SK-N-SH treated with all-trans-retinoic acid at 6 μM for 48 hours (cell line): ENCODE results near the gene HMOX1.

ENCODE experiments used
- ATAC-seq: fragments of 200-7000 bp; cut with Tn5 transposase; 3 replicates; pipeline ENCODE4 v1.9.1; 2020; ENCODE audit warnings: mild to moderate bottlenecking, moderate library complexity
- ARNTL ChIP-seq: fragments of 450-650 bp; formaldehyde crosslinking; IDR thresholded peaks from 2 replicates; pipeline ENCODE4 v1.5.0; 2020; ENCODE audit warnings: low read depth, mild to moderate bottlenecking, moderate library complexity, borderline replicate concordance
- BACH2 ChIP-seq: fragments of 250-450 bp; sonication (Bioruptor Pico); IDR thresholded peaks from 2 replicates; pipeline ENCODE4 v1.9.0; 2021; ENCODE audit warnings: mild to moderate bottlenecking, borderline replicate concordance
- CSDC2 ChIP-seq: fragments of 250-450 bp; sonication (Bioruptor Pico); IDR thresholded peaks from 2 replicates; pipeline ENCODE4 v1.5.0; 2020; ENCODE audit warnings: mild to moderate bottlenecking, moderate library complexity
- ESRRG ChIP-seq: fragments of 250-450 bp; sonication (Bioruptor Pico); IDR thresholded peaks from 2 replicates; pipeline ENCODE4 v1.6.1; 2021; ENCODE audit warnings: mild to moderate bottlenecking
- GLIS3 ChIP-seq: fragments of 250-450 bp; sonication (Bioruptor Pico); IDR thresholded peaks from 2 replicates; pipeline ENCODE4 v1.5.0; 2020; ENCODE audit warnings: mild to moderate bottlenecking, moderate library complexity
- ISL1 ChIP-seq: fragments of 250-450 bp; sonication (Bioruptor Pico); IDR thresholded peaks from 2 replicates; pipeline ENCODE4 v2.1.2; 2022; ENCODE audit warnings: mild to moderate bottlenecking, moderate library complexity
- OSR1 ChIP-seq: fragments of 250-450 bp; sonication (Bioruptor Pico); IDR thresholded peaks from 2 replicates; pipeline ENCODE4 v1.8.0; 2022; ENCODE audit warnings: moderate library complexity, mild to moderate bottlenecking, inconsistent platforms
- RARB ChIP-seq: fragments of 250-450 bp; sonication (Bioruptor Pico); IDR thresholded peaks from 2 replicates; pipeline ENCODE4 v1.8.0; 2021; ENCODE audit warnings: mild to moderate bottlenecking, moderate library complexity
- SNAI2 ChIP-seq: fragments of 250-450 bp; sonication (Bioruptor Pico); IDR thresholded peaks from 2 replicates; pipeline ENCODE4 v1.5.0; 2020; ENCODE audit warnings: mild to moderate bottlenecking, moderate library complexity
- TCF4 ChIP-seq: fragments of 250-450 bp; sonication (Bioruptor Pico); IDR thresholded peaks from 2 replicates; pipeline ENCODE4 v1.8.0; 2021; ENCODE audit warnings: mild to moderate bottlenecking, moderate library complexity, borderline replicate concordance
- TOX ChIP-seq: fragments of 250-450 bp; sonication (Bioruptor Pico); IDR thresholded peaks from 2 replicates; pipeline ENCODE4 v1.8.0; 2021; ENCODE audit warnings: mild to moderate bottlenecking, moderate library complexity, borderline replicate concordance
- ZC3H10 ChIP-seq: fragments of 250-450 bp; sonication (Bioruptor Pico); IDR thresholded peaks from 2 replicates; pipeline ENCODE4 v1.5.1; 2021; ENCODE audit warnings: mild to moderate bottlenecking, moderate library complexity
- ZFP3 ChIP-seq: fragments of 250-450 bp; sonication (Bioruptor Pico); IDR thresholded peaks from 2 replicates; pipeline ENCODE4 v1.5.0; 2020; ENCODE audit warnings: mild to moderate bottlenecking, moderate library complexity
- ZFP30 ChIP-seq: fragments of 450-650 bp; formaldehyde crosslinking; IDR thresholded peaks from 2 replicates; pipeline ENCODE4 v1.5.0; 2022; ENCODE audit warnings: mild to moderate bottlenecking, moderate library complexity
- ZNF565 ChIP-seq: fragments of 450-650 bp; formaldehyde crosslinking; conservative IDR thresholded peaks from 2 replicates; pipeline ENCODE4 v1.5.0; 2020; ENCODE audit warnings: low read depth, mild to moderate bottlenecking, moderate library complexity
- ZNF70 ChIP-seq: fragments of 450-650 bp; formaldehyde crosslinking; IDR thresholded peaks from 2 replicates; pipeline ENCODE4 v1.5.0; 2020; ENCODE audit warnings: mild to moderate bottlenecking, moderate library complexity
- ZNF8 ChIP-seq: fragments of 450-650 bp; formaldehyde crosslinking; IDR thresholded peaks from 2 replicates; pipeline ENCODE4 v1.5.0; 2020; ENCODE audit warnings: mild to moderate bottlenecking, moderate library complexity
- TF ChIP-seq, protein P1 (sequence below): fragments of 250-450 bp; sonication (Bioruptor Pico); IDR thresholded peaks from 2 replicates; pipeline ENCODE4 v1.8.0; 2020; ENCODE audit warnings: mild to moderate bottlenecking, moderate library complexity, borderline replicate concordance
- TF ChIP-seq, protein P2 (sequence below): fragments of 250-450 bp; sonication (Bioruptor Pico); IDR thresholded peaks from 2 replicates; pipeline ENCODE4 v1.8.0; 2021; ENCODE audit warnings: low read depth, mild to moderate bottlenecking, moderate library complexity, borderline replicate concordance
- TF ChIP-seq, protein P3 (sequence below): fragments of 250-450 bp; sonication (Bioruptor Pico); IDR thresholded peaks from 2 replicates; pipeline ENCODE4 v1.5.0; 2020; ENCODE audit warnings: mild to moderate bottlenecking, moderate library complexity
- TF ChIP-seq, protein P4 (sequence below): fragments of 250-450 bp; sonication (Bioruptor Pico); IDR thresholded peaks from 2 replicates; pipeline ENCODE4 v1.5.1; 2021; ENCODE audit warnings: mild to moderate bottlenecking, moderate library complexity

Gene HMOX1

DNA sequence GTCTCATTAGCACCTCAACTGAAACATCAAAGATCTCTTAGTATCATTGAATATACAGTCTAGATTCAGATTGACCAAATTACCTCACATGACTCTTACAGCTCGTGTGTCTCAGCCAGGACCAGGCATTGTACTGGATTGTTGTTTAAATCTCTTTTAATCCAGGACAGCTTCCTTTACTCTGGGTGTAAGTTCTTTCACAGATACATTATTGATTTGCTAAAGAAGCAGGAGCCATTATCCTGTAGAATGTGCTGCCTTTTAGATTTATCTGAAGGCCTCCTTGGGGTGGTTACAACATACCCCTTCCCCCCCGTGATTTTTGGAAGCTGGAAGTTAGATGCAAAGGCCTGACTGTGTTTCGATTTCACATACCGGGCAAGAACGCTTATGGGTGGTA, 23.3 kb downstream of the HMOX1 start (continued):
- TF ChIP-seq TOX (CRISPR knock-in tag) = no peak

DNA sequence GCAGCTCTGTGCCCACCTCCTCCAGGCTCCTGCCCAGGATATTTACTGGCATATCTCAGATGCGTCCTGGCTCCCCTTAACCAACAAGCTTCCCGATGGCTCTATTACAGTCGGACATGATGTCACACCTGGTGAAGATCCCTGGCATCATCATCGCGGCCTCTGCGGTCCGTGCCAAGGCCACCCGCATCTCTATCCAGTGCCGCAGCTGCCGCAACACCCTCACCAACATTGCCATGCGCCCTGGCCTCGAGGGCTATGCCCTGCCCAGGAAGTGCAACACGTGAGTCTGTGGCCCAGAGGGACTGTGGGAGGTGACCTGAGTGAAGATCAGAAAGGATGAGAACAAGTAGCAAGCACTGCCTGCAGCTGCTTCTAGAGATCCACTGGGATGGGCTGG, 25.5 kb downstream of the HMOX1 start:
- TF ChIP-seq, protein P1, sequence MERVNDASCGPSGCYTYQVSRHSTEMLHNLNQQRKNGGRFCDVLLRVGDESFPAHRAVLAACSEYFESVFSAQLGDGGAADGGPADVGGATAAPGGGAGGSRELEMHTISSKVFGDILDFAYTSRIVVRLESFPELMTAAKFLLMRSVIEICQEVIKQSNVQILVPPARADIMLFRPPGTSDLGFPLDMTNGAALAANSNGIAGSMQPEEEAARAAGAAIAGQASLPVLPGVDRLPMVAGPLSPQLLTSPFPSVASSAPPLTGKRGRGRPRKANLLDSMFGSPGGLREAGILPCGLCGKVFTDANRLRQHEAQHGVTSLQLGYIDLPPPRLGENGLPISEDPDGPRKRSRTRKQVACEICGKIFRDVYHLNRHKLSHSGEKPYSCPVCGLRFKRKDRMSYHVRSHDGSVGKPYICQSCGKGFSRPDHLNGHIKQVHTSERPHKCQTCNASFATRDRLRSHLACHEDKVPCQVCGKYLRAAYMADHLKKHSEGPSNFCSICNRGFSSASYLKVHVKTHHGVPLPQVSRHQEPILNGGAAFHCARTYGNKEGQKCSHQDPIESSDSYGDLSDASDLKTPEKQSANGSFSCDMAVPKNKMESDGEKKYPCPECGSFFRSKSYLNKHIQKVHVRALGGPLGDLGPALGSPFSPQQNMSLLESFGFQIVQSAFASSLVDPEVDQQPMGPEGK (CRISPR knock-in tag) = no peak
- TF ChIP-seq ISL1 (CRISPR knock-in tag) (no peak), ZFP3 (CRISPR knock-in tag) (no peak), ZC3H10 (no peak), RARB (CRISPR knock-in tag) (no peak), ESRRG (CRISPR knock-in tag) (no peak), ZNF70 (CRISPR knock-in tag) (no peak), CSDC2 (CRISPR knock-in tag) (no peak), ARNTL (no peak), BACH2 (CRISPR knock-in tag) (no peak), ZNF8 (CRISPR knock-in tag) (no peak), OSR1 (CRISPR knock-in tag) (no peak), SNAI2 (no peak), TOX (CRISPR knock-in tag) (no peak)
- TF ChIP-seq, protein P2, sequence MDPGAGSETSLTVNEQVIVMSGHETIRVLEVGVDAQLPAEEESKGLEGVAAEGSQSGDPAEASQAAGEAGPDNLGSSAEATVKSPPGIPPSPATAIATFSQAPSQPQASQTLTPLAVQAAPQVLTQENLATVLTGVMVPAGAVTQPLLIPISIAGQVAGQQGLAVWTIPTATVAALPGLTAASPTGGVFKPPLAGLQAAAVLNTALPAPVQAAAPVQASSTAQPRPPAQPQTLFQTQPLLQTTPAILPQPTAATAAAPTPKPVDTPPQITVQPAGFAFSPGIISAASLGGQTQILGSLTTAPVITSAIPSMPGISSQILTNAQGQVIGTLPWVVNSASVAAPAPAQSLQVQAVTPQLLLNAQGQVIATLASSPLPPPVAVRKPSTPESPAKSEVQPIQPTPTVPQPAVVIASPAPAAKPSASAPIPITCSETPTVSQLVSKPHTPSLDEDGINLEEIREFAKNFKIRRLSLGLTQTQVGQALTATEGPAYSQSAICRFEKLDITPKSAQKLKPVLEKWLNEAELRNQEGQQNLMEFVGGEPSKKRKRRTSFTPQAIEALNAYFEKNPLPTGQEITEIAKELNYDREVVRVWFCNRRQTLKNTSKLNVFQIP = no peak
- TF ChIP-seq, protein P3, sequence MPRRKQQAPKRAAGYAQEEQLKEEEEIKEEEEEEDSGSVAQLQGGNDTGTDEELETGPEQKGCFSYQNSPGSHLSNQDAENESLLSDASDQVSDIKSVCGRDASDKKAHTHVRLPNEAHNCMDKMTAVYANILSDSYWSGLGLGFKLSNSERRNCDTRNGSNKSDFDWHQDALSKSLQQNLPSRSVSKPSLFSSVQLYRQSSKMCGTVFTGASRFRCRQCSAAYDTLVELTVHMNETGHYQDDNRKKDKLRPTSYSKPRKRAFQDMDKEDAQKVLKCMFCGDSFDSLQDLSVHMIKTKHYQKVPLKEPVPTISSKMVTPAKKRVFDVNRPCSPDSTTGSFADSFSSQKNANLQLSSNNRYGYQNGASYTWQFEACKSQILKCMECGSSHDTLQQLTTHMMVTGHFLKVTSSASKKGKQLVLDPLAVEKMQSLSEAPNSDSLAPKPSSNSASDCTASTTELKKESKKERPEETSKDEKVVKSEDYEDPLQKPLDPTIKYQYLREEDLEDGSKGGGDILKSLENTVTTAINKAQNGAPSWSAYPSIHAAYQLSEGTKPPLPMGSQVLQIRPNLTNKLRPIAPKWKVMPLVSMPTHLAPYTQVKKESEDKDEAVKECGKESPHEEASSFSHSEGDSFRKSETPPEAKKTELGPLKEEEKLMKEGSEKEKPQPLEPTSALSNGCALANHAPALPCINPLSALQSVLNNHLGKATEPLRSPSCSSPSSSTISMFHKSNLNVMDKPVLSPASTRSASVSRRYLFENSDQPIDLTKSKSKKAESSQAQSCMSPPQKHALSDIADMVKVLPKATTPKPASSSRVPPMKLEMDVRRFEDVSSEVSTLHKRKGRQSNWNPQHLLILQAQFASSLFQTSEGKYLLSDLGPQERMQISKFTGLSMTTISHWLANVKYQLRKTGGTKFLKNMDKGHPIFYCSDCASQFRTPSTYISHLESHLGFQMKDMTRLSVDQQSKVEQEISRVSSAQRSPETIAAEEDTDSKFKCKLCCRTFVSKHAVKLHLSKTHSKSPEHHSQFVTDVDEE (CRISPR knock-in tag) = no peak
- ATAC-seq = no peak

DNA sequence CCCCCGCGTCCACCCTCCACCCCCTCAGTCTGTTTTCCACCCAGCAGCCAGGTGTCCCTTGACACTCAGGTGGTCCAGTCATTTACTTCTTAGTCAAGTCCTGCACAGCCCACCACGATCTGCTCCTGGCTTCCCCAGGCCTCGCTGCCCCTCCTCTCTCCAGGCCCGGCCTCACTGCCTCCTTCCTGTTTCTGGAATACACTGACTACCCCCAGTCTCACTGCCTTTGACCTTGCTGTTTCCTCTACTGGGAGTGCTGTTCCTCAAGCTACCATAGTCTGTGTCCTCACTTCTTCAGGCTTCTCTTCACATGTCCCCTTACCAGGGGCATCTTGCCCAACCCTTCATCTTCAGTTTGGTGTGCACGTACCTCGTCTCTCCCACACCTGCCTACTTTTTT, 26.5 kb downstream of the HMOX1 start:
- no peak for TF ChIP-seq ZNF70 (CRISPR knock-in tag)
- no peak for TF ChIP-seq ISL1 (CRISPR knock-in tag)
- no peak for TF ChIP-seq ZNF8 (CRISPR knock-in tag)
- no peak for TF ChIP-seq BACH2 (CRISPR knock-in tag)
- no peak for TF ChIP-seq ZFP3 (CRISPR knock-in tag)
- no peak for TF ChIP-seq ZFP30 (CRISPR knock-in tag)
- no peak for TF ChIP-seq ZNF565
- TF ChIP-seq CSDC2 (CRISPR knock-in tag) = no peak
- TF ChIP-seq ESRRG (CRISPR knock-in tag) = no peak
- TF ChIP-seq, protein P4, sequence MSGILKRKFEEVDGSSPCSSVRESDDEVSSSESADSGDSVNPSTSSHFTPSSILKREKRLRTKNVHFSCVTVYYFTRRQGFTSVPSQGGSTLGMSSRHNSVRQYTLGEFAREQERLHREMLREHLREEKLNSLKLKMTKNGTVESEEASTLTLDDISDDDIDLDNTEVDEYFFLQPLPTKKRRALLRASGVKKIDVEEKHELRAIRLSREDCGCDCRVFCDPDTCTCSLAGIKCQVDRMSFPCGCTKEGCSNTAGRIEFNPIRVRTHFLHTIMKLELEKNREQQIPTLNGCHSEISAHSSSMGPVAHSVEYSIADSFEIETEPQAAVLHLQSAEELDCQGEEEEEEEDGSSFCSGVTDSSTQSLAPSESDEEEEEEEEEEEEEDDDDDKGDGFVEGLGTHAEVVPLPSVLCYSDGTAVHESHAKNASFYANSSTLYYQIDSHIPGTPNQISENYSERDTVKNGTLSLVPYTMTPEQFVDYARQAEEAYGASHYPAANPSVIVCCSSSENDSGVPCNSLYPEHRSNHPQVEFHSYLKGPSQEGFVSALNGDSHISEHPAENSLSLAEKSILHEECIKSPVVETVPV (CRISPR knock-in tag) = no peak
- TF ChIP-seq, protein P3 (CRISPR knock-in tag) = no peak
- no peak for TF ChIP-seq RARB (CRISPR knock-in tag)
- TF ChIP-seq GLIS3 (CRISPR knock-in tag) = no peak
- TF ChIP-seq, protein P1 (CRISPR knock-in tag) = no peak
- TF ChIP-seq TOX (CRISPR knock-in tag) = no peak
- TF ChIP-seq TCF4 (CRISPR knock-in tag) = no peak
- no peak for TF ChIP-seq OSR1 (CRISPR knock-in tag)
- TF ChIP-seq, all 23 proteins: peak for 0

More for the DNA sequence above, 26.5 kb downstream of the HMOX1 start:
- ATAC-seq = no peak
